GM19193 (cell line): Measurements from ENCODE around the gene KCNF1.

Source experiments
- POLR2A ChIP-seq: IDR thresholded peaks from 4 replicates; pipeline ENCODE4 v1.6.1; 2011; ENCODE audit not compliant: insufficient read depth, insufficient read length; ENCODE audit errors: extremely low read depth

KCNF1 gene

DNA sequence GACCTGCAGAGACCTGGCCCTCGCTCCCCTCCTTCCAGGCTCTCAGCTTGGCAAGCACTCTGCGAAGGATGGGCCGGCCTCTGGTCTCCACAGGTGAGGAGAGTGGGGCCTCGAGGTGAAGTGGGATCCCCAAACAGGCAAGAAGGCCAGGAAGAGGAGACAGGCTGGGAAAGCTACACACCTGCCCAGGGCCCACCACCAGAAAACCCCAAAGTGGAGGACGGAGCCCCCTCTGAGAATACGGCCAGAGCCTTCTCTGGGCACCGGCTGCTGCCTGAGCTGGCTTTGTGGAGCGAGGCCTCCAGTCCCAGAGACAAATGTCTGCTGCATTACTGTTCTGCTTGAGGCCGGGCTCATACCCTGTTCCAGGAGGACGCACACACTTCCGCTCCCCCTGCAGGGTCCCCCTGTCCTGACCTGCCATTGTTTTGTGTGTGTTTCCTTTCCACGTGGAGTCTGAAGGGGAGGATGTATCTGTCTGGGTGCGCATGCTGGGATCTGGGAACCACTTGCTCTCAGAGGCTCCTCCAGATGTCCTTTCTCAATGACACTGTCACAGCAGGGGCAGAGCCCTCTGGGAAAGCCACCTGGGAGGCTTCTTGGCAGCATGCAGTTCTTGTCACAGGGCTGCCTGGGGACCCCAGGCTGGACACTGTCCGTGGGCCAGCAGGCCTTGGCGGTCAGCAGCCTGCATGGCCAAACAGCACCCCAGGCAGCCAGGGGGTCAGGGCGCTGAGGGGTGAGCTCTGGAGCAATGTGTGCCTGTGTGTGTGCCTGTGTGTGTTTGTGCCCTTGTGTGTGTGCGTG, 20.8 kb downstream of the KCNF1 start:
- TF ChIP-seq POLR2A, result no peak

DNA sequence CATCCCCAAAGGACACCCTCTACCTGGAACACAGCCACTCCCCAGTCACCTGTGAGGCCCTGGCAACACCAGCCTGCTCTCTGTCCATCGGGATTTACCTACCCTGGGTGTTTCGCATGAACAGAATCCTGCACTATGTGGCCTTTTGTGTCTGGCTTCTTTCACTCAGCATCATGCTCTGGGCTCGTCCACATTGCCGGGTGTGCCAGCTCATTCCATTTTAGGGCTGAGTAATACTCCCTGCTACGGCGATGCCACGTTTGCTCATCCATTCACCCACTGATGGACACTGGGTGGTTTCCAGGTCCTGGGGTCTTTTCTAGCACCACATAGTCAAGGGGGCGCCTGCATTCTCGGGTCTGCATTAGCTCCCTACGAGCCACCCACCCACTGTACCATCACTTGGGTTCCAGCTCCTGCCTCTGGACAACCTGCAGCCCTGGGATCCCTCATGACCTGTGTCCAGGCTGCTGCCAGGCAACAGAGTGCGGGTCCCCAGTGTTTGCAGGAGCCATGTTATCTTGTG, 22.0 kb downstream of the KCNF1 start:
- no peak for TF ChIP-seq POLR2A

DNA sequence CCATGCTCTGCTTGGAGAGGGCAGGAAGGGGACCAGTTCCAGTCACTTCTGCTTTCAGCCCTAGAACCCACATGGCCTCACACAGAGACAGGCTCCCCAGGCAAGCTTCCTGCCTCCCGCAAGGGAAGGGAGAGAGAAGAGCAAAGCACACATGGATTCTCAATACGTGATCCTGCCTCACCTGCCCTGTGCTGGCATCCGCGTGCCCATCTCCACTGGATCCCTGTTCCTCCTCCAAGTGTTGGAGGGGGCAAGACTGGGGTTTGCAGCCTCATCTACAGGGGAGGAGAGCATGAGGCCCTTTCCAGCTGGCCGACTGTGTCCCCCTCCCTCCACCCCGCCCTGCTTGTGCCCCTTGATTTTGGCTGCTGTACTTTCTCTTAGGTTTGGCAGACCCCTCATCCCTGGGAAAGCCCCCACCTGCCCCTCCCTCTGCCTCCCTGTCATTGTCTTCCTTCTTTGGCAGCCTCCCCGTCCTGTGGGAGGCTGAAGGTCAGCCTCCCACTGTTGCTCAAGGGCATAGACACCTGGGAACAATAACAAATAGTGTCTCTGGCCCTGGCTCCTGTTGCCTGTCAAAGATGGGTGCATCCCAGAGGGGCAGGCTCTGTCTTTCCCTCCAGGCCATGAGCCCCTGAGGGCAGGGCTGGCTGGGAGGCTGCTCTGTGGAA, 22.7 kb downstream of the KCNF1 start:
- no peak for TF ChIP-seq POLR2A

DNA sequence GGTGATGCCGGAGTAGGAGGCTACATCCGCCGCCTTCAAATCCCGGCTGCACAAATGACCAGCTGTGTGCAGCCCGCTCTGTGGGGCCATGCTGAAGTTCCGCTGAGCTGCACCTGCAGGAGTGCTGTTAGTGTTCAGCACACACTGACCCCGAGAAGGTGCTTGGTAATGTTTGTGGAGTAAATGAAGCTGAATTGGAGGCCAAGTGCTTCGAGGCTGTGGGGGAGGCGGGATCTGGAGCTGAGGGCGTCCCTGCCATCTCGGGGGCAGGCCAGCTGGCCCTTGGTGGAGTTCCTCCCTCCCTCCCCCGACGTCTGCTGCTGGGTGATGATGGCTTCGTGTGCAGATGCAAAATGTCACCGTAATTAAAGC, 23.2 kb downstream of the KCNF1 start:
- no peak for TF ChIP-seq POLR2A

DNA sequence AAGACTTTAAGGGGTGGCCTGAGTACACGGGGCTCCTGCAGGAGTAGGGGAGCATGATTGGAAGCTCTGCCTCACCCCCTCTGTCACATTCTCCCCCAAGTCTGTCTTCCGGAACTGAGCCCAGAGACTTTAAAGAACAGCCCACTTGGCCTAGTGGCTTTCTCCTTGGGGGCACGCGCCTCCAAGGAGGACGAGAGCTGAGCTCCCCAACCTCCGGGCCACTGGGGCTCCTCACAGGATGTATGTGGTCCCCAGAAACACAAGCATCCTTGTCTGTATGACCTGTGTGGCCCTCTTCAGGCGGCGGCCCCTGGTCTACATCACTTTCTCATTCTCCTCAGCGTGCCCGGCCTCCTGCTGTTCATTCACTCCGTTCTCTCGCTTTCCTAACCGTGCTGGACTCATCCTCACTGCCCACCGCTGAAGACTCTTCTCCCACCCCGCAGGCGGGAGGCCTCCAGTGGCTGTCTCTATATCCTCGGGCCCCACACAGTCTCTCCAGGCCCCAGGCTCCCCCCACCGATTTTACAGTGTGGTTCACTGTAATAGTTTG, 23.7 kb downstream of the KCNF1 start:
- no peak for TF ChIP-seq POLR2A

DNA sequence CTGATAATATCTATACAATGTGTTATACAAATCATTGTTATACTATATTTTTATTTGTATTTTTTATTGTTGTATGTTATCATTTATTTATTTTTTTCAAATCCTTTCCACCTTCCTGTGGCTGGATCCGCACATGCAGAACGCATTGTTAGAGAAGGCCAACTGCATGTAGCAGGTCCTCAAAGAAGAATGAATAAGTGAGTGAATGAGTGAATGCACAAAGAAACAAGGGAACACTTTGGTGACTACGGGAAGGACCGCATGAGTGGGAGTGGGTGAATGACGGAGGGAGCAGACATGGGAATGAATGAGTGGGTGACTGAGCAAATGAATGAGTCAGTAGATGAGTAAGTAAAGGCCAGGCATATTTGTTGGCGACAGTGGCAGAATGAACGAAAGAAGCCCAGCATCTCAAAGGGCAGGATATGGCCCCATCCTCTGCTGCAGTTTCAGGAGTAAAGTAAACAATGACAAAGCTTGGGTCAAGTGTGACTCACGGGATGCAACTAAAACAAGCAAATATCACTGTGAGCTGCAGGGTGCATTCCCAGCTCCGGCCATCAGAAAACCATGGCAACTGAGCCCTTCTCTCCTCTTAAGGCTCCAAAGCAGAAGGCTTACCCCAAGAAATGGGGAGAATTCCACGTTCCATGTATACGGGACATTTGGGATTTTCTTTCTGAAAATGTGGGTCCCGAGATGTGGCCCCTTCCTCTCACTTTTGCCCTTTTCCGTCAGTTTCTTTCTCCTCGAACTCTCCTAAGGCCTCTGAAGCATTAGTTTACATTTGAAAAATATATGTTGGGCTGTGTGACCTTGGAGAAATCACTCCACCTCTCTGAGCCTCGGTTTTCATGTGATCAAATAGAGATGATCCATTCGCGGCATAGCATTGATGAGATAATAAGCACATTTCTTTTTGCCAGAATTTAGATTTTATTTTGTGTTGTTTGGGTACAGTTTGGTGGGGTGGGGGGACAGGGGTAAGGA, 24.5 kb downstream of the KCNF1 start:
- no peak for TF ChIP-seq POLR2A

DNA sequence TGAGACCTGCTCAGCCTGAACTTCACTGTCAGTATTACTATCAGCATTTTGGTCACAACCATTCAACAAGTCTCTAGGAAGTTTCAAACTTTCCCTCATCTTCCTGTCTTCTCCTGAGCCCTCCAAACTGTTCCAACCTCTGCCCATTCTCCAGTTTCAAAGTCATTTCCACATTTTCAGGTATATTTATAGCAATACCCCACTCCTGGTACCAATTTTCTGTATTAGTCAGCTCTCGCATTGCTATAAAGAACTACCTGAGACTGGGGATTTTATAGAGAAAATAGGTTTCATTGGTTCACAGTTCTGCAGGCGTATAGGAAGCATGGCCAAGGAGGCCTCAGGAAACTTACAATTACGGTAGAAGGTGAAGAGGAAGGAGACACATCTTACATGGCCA, 27.3 kb downstream of the KCNF1 start:
- no peak for TF ChIP-seq POLR2A

DNA sequence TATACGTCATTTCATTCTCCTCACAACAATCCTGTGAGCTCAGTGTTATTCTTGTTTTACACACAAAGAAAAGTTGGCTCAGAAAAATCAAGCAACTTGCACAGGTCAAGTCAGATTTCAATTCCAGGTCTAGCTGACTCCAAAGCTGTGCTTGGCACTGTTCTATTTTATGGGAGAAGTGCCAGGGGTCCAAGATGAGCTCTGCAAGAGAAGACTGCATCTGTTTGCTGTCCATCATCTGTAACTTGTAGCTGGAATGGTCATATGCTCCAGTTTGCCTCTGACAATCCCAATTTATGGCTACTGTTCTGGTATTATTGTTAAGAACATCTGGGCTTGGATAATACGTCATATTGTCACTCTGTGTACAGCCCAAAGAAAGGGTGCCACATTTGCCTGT, 28.9 kb downstream of the KCNF1 start:
- no peak for TF ChIP-seq POLR2A

DNA sequence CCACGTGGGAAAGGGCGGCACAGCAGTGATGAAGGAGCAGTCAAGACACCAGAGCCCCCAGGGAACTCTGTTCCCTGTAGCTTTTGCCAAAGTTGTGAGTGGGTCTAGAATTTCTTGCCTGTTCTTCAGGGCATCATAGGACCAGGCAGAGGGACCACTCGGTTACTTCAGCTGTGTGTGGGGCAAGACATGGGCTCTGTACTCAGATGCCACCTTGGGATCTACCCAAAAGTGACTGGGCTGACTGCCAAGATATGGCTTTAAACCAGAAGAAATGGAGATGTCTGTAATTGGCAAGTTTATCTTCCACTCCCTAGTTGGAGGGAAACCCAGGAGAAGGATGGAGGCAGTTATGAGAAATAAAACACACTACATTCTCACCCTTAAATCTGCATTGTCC, 29.6 kb downstream of the KCNF1 start:
- TF ChIP-seq POLR2A, result no peak

DNA sequence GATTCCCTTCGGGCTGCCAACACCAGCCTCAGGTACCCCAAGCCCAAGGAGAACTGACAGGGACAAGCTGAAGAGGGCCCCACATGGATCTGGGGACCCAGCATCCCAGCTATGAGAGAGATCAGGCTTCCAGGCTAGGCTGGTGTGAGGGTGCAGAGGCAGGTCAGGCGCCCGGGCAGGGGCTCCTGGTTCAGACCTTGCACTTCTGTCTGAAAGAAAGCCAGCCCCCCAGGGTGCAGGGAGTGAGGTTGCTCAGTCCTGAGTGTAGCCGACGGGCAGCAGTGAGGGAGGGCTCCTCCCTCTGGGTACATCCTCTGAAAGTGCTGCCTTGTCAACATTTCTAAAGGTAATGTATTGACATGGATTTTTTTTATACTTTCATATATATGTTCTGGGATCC, 33.1 kb downstream of the KCNF1 start:
- no peak for TF ChIP-seq POLR2A

DNA sequence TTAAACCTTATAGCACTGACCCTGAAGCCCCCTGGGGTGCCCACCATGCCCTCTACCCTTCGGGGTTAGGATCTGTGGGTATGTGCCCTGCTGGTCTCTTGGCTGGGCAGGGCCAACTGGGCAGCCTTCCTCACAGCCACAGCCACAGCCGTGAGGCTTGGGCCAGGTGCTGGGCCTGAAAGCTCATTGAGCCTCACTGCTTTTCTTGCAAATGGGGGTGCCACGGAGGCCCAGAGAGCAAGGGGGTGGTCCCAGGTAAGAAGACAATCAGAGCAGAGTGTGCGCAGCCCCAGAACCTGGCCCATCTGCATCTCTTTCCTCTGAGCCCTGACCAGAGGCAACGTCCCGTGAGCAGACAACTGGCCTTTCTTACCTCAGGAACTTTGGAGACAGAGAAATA, 34.7 kb downstream of the KCNF1 start:
- TF ChIP-seq POLR2A, result no peak

DNA sequence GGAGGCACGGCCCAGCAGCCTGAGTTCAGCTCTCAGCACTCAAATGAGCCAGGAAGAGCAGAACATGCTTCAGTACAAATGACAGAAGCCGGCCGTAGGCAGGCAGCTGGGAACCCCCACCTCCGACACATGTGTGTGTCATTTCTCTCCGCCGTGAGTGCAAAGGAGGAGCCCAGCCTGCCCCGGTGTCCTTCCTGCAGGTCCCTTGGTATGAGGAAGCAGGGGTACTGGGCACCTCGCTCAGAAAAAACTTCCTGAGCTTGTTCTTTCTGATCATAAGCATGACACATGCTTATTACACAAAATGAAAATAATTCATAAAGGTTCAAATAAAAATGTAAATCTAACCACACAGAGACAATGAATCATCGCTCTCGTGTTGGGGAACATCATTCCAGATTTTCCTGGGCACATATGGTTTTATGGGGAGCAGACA, 35.3 kb downstream of the KCNF1 start:
- no peak for TF ChIP-seq POLR2A

DNA sequence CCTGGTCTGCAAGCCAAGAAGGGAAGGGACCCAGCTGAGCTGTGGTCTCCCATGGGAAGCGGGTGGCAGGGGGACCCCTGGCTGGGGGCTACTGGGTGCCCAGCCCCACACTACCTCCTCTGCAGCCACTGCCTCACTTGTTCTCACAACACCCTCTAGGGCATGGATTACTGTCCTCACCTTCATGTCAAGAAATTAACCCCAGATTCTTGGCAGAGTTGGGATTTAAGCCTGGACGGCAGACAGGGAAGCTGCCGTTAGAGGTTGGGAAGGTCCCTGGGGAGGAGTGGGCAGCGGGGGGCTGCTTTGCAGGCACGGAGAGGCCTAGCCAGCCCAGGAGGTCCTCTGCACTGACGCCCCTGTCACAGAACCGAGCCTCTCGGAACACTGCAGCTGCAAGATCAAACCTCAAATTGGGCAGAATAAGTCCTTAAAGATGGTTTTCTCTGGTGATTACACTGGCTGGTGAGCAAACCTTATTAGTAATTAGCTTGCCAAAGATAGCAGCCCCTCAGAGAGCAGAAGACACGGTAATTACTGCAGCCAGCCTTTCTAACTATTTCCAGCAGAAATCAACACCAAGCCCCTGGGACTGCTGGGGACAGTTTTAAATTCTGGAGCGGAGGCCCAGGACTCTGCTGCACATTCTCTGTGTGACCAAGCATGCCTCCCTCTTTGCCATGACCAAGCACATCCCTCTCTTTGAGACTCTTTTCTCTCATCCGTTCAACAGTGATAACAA, 35.9 kb downstream of the KCNF1 start:
- TF ChIP-seq POLR2A, result no peak

DNA sequence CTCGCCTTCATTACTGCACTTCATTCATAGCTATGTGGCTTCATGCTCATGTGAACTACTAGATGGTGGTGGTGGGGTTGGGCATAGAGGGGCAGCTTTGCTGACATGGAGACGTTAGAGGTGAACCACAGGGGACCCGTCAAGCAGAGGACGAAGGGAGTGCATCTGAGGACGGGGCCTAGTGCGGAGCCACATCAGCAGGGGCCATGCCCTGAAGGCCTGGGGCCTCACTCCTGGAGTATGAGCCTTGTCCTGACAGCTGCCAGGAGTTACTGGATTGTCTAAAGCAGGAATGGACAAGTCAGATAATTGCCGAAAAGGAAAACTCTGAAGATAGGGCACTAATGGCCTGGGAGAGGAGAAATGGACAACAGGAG, 36.4 kb downstream of the KCNF1 start:
- no peak for TF ChIP-seq POLR2A
